ENCODE results near the gene GDF7.
A peak's percentile ranks its signal among the peaks of the same experiment; 100 is the strongest.

Gene GDF7

DNA sequence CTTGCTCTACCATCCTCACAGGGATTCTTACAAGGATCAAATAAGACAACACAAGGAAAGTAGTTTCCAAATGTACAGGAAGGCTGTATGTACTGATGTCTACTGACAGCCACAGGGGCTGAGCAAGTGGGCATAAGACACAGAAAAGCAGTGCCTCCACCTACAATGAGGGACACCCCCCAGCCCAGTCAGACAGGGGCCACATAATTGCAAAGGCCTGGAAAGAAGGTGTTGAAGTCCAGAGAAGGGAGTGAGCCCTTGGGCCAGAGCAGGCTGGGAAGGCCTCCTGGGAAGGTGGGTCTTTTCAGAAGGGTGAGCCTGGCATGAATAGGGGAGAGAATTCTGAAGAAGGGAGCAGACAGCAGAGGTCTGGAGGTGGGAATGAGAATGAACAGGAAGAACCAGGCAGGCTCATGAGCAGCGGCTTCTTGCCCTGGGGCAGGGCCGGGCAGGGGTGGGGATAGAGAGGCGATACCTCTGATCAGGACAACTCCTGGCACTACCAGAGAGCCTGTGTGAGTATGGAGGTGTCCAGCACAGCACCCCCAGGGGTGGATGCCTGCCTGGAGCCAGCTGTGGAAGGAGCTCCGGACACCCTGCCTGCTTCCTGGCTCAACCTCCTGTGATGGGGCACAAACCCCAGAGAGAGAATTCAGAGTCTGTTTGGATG lies 46.1 kb upstream of the GDF7 start:
- peak; percentile 73 for DNase-seq (ENCODE audit: low spot score)
- TF ChIP-seq, protein P1, sequence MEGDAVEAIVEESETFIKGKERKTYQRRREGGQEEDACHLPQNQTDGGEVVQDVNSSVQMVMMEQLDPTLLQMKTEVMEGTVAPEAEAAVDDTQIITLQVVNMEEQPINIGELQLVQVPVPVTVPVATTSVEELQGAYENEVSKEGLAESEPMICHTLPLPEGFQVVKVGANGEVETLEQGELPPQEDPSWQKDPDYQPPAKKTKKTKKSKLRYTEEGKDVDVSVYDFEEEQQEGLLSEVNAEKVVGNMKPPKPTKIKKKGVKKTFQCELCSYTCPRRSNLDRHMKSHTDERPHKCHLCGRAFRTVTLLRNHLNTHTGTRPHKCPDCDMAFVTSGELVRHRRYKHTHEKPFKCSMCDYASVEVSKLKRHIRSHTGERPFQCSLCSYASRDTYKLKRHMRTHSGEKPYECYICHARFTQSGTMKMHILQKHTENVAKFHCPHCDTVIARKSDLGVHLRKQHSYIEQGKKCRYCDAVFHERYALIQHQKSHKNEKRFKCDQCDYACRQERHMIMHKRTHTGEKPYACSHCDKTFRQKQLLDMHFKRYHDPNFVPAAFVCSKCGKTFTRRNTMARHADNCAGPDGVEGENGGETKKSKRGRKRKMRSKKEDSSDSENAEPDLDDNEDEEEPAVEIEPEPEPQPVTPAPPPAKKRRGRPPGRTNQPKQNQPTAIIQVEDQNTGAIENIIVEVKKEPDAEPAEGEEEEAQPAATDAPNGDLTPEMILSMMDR (IDR thresholded peaks at IDR 0.05) = no peak
- Histone ChIP-seq H3K27ac (peak overlapping the region; percentile 92 to 99), H3K4me3 (no peak overlapping the region)

DNA sequence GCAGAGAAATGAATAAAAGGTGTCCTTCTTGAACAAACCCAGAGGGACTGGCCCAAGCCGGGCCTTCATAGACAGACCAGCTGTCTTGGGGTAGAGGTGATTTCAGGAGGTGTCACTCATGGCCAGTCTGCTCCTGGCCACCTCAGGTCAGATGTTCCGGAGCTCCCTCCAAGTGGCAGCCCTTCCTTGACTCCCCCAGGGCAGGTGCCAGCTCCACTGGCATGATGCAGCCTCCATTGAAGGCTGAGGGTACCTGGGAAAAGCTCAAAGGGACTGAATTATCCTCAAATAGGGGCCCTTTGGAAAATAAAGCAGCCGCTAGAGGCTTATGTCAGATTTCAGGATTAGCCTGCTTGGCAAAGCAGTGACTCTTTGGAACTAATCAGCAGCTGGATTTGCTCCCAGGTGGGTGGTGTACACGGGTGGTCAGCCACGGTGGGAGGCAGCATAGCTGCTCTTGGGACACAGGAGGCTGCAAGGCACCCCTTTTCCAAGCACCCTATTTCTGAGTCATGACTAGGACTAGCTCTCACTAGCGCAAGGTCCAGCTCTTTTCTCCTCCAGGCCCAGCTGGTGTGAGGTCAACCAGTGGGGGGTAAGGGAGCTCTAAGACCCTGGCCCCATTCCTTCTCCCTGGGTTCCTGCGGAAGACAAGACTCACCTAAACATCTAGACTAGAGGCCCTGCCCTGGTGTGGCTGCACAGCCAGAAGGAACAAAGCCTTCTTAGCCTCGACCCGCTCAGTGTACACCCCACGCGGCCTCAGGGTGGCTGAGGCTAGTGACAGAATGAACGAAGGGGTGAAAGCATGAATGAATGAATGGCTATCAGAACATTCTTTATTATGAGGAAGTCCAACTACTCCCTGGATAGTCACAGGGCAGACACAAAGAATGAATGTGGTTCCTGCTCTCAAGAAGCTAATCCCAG lies 45.3 kb upstream of the GDF7 start:
- peak; percentile 67 for DNase-seq (ENCODE audit: low spot score)
- TF ChIP-seq, protein P1 (IDR thresholded peaks at IDR 0.05) = no peak
- H3K4me3 ChIP-seq = no peak overlapping the region
- peak overlapping the region; percentile 92 to 99 for H3K27ac ChIP-seq

DNA sequence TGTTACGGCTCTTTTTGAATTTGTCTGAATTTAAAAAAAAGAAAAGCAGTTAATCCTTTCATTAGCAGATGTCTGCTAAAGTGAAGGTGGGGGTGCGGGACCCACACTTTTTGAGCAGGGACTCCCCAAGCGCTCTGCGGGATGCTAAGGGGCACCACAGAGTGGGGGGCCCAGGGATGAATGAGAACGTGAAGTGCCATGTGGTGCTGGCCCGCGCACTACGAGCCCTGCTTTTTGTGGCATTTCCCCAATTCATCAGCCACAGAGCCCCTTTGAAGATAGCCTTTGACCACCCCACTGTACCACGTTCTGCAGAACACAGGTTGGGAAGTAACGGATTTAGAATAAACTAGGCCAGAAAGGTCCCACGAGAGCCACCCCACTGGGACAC lies 44.7 kb upstream of the GDF7 start:
- DNase-seq (ENCODE audit: low spot score) = no peak
- H3K27ac ChIP-seq = no peak overlapping the region
- TF ChIP-seq, protein P1 (IDR thresholded peaks at IDR 0.05) = no peak
- no peak overlapping the region for H3K4me3 ChIP-seq

DNA sequence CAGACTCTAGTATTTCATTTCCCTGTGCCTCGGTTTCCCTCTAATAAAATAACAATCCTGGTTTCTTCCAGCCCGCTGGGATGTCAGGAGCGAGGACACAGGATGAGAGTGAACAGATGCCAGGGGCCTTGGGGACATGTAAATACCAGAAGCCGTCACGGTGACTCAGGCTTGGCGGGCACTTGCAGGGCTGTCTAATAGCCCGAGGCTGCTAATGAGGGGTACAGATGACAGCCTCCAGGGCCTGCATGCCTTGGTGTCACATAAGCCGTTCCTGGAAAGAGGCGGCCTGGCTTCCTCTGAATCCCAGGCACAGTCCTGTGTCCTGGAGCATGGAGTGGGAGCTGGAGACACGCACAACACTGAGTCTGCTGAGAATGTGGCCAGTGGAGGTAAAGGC lies 44.2 kb upstream of the GDF7 start:
- peak; percentile 61 for DNase-seq (ENCODE audit: low spot score)
- TF ChIP-seq, protein P1 (IDR thresholded peaks at IDR 0.05) = no peak

DNA sequence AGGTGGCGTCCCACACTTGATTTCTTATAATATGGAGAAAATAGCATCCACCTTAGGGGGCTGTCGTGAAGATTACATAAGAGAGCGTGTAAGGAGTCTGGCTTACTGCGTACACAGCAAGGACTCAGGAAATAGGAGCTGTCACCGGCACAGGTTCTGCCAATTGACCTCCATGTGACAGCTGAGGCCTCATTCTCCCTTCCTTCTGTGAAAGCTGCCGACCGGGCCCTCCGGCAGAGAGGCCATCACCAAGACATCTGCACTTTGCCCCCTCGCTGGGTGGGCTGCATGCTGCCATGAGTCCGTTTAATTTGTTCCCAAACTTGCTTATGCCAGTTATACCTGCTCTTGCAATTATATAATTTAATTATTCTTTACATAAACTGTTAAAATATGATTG lies 43.7 kb upstream of the GDF7 start:
- H3K27ac ChIP-seq = no peak overlapping the region
- peak; percentile 29 for DNase-seq (ENCODE audit: low spot score)
- no peak overlapping the region for H3K4me3 ChIP-seq
- TF ChIP-seq, protein P1 (IDR thresholded peaks at IDR 0.05) = no peak

More for the DNA sequence above, 44.2 kb upstream of the GDF7 start:
- no peak overlapping the region for H3K4me3 ChIP-seq
- H3K27ac ChIP-seq = peak overlapping the region in 1 of 2 donors; percentile 5

DNA sequence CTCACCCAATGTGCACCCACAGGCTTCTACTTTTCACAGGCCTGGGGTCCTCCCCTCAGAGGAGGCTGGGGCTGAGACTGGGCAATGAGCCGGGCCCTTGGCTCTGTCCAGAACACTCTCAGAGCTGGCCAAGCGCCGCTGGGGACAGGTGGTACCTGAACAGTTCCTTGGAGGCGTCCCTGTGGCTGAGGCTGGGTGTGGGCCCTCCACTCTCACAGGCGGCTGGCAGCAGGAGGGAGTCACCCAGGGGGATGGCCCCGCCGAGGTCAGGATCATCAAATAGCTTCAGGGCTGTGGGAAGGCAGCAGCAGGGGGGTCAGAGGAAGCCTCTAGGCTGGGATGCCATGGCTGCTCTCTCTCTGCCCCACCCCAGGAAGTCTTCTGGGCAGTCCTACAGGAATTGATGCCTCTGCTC lies 43.2 kb upstream of the GDF7 start:
- Histone ChIP-seq H3K27ac (peak overlapping the region in 1 of 2 donors; percentile 80), H3K4me3 (no peak overlapping the region)
- TF ChIP-seq, protein P1 (IDR thresholded peaks at IDR 0.05) = no peak
- peak; percentile 71 for DNase-seq (ENCODE audit: low spot score)

Measured in coronary artery (tissue), 2 donors.